OCI-M2 (cell line): Measurements from ENCODE around the gene UNG.

Experiments used
- DNase-seq: peaks from one replicate; lab custom pipeline; 2025; ENCODE audit not compliant: unreplicated experiment; lab: John Stamatoyannopoulos, UW

UNG gene

GRCh38 chr12:109154451-109155438 is 57.3 kb downstream of the UNG start:
- no peak for DNase-seq

- no peak for DNase-seq
These were observed 58.6 kb downstream of the UNG start for GRCh38 chr12:109156036-109156435.

GRCh38 chr12:109156586-109156985 is 59.2 kb downstream of the UNG start:
- DNase-seq = no peak

- no peak for DNase-seq
These were observed 60.6 kb downstream of the UNG start for GRCh38 chr12:109157986-109158385.

GRCh38 chr12:109160433-109160832 is 63.0 kb downstream of the UNG start:
- no peak for DNase-seq
